Gastrocnemius medialis (tissue), 4 donors: ENCODE measurements around the gene POLD3. TPM values are rescaled to one million over a fixed set of nuclear protein-coding genes. Genes with fewer than 3 reads are reported as not detected.
A peak's percentile ranks its signal among the peaks of the same experiment; 100 is the strongest.

ENCODE experiments used
- ATAC-seq, 2 donors: fragments of 150-250 bp; one replicate each; pipeline ENCODE4 v1.9.1; 2016
- DNase-seq, 2 donors: peaks; one replicate each; pipeline ENCODE4 v3.0.0-alpha.2; 2019
- H3K27ac ChIP-seq, 4 donors: fragments of 200-600 bp; sonication (generic); 1 replicate in 1 of 4; 2 replicates in 3 of 4; pipeline ENCODE4 v1.5.1; 2016 to 2018; ENCODE audit warnings: mild to moderate bottlenecking in 2 of 4, moderate library complexity in 1 of 4
- H3K27me3 ChIP-seq, 3 donors: fragments of 200-600 bp; sonication (generic) in 2 of 3; 1 replicate in 1 of 3; 2 replicates in 2 of 3; pipeline versions ENCODE4 v1.5.1 to v1.6.0; 2016 to 2019; ENCODE audit warnings: mild to moderate bottlenecking in 1 of 3, moderate library complexity in 1 of 3
- H3K36me3 ChIP-seq, 2 donors: fragments of 200-600 bp; sonication (generic) in 1 of 2; one replicate each; pipeline ENCODE4 v1.5.1; 2017 to 2018
- H3K4me1 ChIP-seq, 2 donors: fragments of 200-600 bp; sonication (generic) in 1 of 2; one replicate each; pipeline ENCODE4 v1.5.1; 2016 to 2017; ENCODE audit warnings: mild to moderate bottlenecking in 2 of 2
- H3K4me3 ChIP-seq, 4 donors: fragments of 200-600 bp; sonication (generic) in 3 of 4; 1 replicate in 1 of 4; 2 replicates in 3 of 4; pipeline ENCODE4 v1.5.1; 2016 to 2019; ENCODE audit warnings: mild to moderate bottlenecking in 2 of 4
- H3K9me3 ChIP-seq, 3 donors: fragments of 200-600 bp; sonication (generic) in 2 of 3; 1 replicate in 1 of 3; 2 replicates in 2 of 3; pipeline ENCODE4 v1.5.1; 2016 to 2019
- CTCF ChIP-seq, 5 experiments: fragments of 450-650 bp in 3 of 5; fragments of 200-600 bp in 2 of 5; sonication (generic) in 2 of 5; IDR thresholded peaks in 4 of 5; conservative IDR thresholded peaks in 1 of 5; 1 replicate in 4 of 5; 2 replicates in 1 of 5; pipeline ENCODE4 v1.5.1; 2016 to 2019; ENCODE audit warnings: antibody characterized with exemption in 5 of 5, mild to moderate bottlenecking in 3 of 5, moderate library complexity in 3 of 5
- POLR2A ChIP-seq, 2 donors: fragments of 450-650 bp; IDR thresholded peaks; one replicate each; pipeline ENCODE4 v1.6.1; 2017; ENCODE audit warnings: antibody characterized with exemption in 2 of 2, mild to moderate bottlenecking in 2 of 2, moderate library complexity in 2 of 2
- in situ Hi-C, 4 donors: fragments of 200-750 bp; cut with MboI; loops; one replicate each; pipeline versions ENCODE4 v1.15.0 to v1.8.0; 2017; ENCODE audit warnings: low sequenced_read_pairs in 4 of 4
- intact Hi-C: fragments of 100-400 bp; cut with DNase I; formaldehyde crosslinking; loops from one replicate; pipeline ENCODE4 v1.15.1; 2023; ENCODE audit warnings: low total_unique reads
- total RNA-seq, 4 donors: library from RNA; depleted of rRNA; stranded (reverse); fragments of >200 nt; gene quantifications; one replicate each; pipeline versions ENCODE4 v1.1.0 to v1.2.3, GENCODE V29; 2016

Gene POLD3
- total RNA-seq, 4 donors from 2014 or later, result 4.6 to 6.4 (median 5.8) TPM

DNA sequence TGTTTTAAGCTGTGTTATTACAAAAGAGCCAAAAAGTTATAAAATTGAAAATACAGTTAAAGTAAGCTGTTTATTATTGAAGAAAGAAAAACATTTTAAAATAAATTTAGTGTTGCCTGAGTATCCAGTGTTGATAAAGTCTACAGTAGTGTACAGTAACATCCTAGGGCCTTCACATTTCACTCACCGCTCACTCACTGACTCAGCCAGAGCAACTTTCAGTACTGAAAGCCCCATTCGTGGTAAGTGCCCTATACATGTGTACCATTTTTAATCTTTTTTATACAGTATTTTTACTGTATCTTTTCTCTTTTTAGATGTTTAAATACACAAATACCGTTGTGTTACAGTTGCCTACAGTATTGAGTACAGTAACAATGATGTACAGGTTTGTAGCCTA, 35.0 kb downstream of the POLD3 start:
- Histone ChIP-seq H3K4me3 (no peak overlapping the region), H3K9me3 (no peaks in the 10 kb centered on the region), H3K36me3 (peaks cover 0 to 11% of the 10 kb centered on the region in 2 donors), H3K4me1 (no peaks in the 10 kb centered on the region), H3K27ac (no peak overlapping the region), H3K27me3 (no peaks in the 10 kb centered on the region)
- intact Hi-C loops, result no loop called here
- no peak for TF ChIP-seq CTCF (IDR thresholded peaks at IDR 0.05 in 4 of 5, conservative IDR thresholded peaks at IDR 0.05 in 1 of 5)
- TF ChIP-seq POLR2A (IDR thresholded peaks at IDR 0.05), result no peak
- in situ Hi-C loops, result no loop called here
- ATAC-seq (no peak), DNase-seq (no peak)

- TF ChIP-seq POLR2A (IDR thresholded peaks at IDR 0.05), result no peak
- no peak for TF ChIP-seq CTCF (IDR thresholded peaks at IDR 0.05 in 4 of 5, conservative IDR thresholded peaks at IDR 0.05 in 1 of 5)
- ATAC-seq, result no peak
- no peaks in the 10 kb centered on the region for H3K9me3 ChIP-seq
- peaks cover 0 to 11% of the 10 kb centered on the region in 2 donors for H3K36me3 ChIP-seq
- H3K4me1 ChIP-seq, result no peaks in the 10 kb centered on the region
- no peak for DNase-seq
- no peak overlapping the region for H3K27ac ChIP-seq
- intact Hi-C loops (no loop called here), in situ Hi-C loops (no loop called here)
- H3K4me3 ChIP-seq, result no peak overlapping the region
- no peaks in the 10 kb centered on the region for H3K27me3 ChIP-seq
Measured at GRCh38 chr11:74630043-74630442, 37.7 kb downstream of the POLD3 start.

DNA sequence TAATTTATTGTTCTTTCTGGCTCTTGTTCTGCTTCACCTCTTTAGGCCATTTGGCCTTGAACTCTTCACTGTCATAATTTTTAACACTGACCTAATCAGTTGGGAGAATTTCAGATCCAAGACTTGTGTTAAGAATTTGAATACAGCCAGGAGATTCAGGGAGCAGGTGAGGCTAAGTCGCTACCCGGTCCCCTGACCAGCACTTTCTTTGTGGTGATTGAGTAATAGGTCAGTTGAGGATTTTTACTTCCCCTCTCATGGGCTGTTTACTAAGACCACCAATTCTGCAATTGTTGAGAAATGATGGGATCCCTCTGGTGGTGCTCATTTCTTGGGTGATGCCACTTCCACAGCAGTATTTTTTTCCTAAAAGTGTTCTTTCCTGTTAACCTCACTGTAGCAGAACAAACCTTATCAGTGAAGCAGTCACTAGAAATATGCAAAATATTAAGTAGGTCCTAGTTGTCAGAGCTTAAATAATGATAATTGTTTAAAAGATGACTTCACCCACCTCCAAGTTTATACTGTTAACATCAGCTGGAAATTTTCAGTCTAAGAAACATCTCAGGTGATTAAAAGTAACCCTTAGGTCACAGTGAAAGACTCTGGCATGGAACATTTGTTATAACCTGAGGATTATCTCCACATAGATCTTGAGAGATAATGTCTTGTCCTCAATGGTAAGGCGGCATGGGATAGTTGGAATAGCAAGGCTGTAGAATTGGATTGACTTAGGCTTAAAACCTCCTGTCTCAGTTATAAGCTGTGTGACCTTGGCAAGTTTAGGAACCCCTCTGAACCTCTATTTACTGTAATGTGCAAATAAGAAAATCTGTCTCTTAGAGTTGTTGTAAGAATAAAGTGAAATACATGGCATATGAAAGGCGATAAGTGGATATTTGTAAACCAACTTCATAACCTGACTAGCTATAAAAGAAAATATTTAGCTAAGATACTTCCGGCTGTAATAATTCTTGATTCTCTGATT, 41.3 kb downstream of the POLD3 start:
- H3K36me3 ChIP-seq, result peaks cover 0 to 7% of the 10 kb centered on the region in 2 donors

DNA sequence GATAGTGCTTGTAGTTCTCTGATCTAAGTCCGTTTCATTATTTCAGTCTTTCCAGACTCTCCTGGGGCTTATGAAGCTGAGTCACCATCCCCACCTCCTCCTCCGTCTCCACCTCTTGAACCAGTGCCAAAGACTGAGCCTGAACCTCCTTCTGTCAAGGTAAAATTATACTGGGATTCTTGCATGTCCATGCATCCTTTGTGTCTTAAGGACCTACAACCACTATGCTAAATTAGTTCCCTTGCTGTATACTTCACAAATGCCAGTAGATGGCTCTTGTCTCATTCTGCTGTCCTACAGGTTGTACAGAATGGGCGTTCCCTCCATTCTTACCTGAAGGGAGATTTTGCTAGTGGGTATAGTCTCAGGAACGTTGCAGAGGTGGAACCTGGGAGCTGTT, 42.2 kb downstream of the POLD3 start:
- ATAC-seq (peak; percentile 75 to 81), DNase-seq (no peak)
- no peak for TF ChIP-seq POLR2A (IDR thresholded peaks at IDR 0.05)
- peak in 1 of 5 experiments; percentile 10 for TF ChIP-seq CTCF (IDR thresholded peaks at IDR 0.05 in 4 of 5, conservative IDR thresholded peaks at IDR 0.05 in 1 of 5)
- Histone ChIP-seq H3K4me1 (no peaks in the 10 kb centered on the region), H3K4me3 (no peak overlapping the region), H3K27me3 (no peaks in the 10 kb centered on the region), H3K36me3 (peaks cover 0 to 7% of the 10 kb centered on the region in 2 donors), H3K9me3 (no peaks in the 10 kb centered on the region), H3K27ac (no peak overlapping the region)
- intact Hi-C loops, result loop anchor here (1.0 kb wide), 1 partner anchor 92 kb away; no protein-coding TSS in a partner anchor
- in situ Hi-C loops, result no loop called here

More for the DNA sequence above, 41.3 kb downstream of the POLD3 start:
- no peak overlapping the region for H3K4me3 ChIP-seq
- in situ Hi-C loops, result no loop called here
- H3K9me3 ChIP-seq, result no peaks in the 10 kb centered on the region
- no peaks in the 10 kb centered on the region for H3K27me3 ChIP-seq
- H3K4me1 ChIP-seq, result no peaks in the 10 kb centered on the region
- intact Hi-C loops, result loop anchor here (1.0 kb wide), 1 partner anchor 93 kb away; no protein-coding TSS in a partner anchor
- TF ChIP-seq CTCF (IDR thresholded peaks at IDR 0.05 in 4 of 5, conservative IDR thresholded peaks at IDR 0.05 in 1 of 5) (no peak), POLR2A (IDR thresholded peaks at IDR 0.05) (no peak)
- no peak overlapping the region for H3K27ac ChIP-seq
- DNase-seq (no peak), ATAC-seq (no peak)
